H1 (cell line): ENCODE results near the gene LAMC3. TPM values are rescaled to one million over a fixed set of nuclear protein-coding genes. Genes with fewer than 3 reads are reported as not detected.

Experiments used
- CTCF ChIA-PET: fragments of 300-600 bp; sonication (Branson Sonifier 250); formaldehyde crosslinking; loops from one replicate; lab custom pipeline; 2021; ENCODE audit not compliant: partially characterized antibody; lab: Charles Lee
- POLR2A ChIA-PET: fragments of 300-600 bp; sonication (Branson Sonifier 250); formaldehyde crosslinking; loops from one replicate; lab custom pipeline; 2021; ENCODE audit warnings: inconsistent platforms; ENCODE audit not compliant: partially characterized antibody; lab: Charles Lee
- DNase-seq, 2 experiments: peaks; one replicate each; pipeline versions ENCODE4 v3.0.0 to v3.0.0-alpha.2; 2010 to 2022; ENCODE audit warnings: low spot score in 2 of 2, low read depth in 1 of 2, mixed read lengths in 1 of 2
- FAIRE-seq: peaks from 2 replicates; lab custom pipeline; 2011; peaks lifted over from hg19 to GRCh38; lab: Jason Lieb, UNC
- H2AFZ ChIP-seq: 2 replicates; pipeline ENCODE4 v1.8.1; 2012; ENCODE audit warnings: low read length, inconsistent platforms
- H2AK5ac ChIP-seq: 2 replicates; pipeline ENCODE4 v1.6.1; 2013; ENCODE audit warnings: low read depth, low read length
- H2BK120ac ChIP-seq: replicated peaks from 2 replicates; pipeline ENCODE3; 2013; ENCODE audit warnings: low read depth, low read length, inconsistent platforms
- H2BK12ac ChIP-seq: 2 replicates; pipeline ENCODE4 v1.6.1; 2013; ENCODE audit warnings: low read depth, low read length
- H2BK15ac ChIP-seq: 2 replicates; pipeline ENCODE4 v1.6.1; 2013; ENCODE audit warnings: low read length
- H2BK20ac ChIP-seq: 2 replicates; pipeline ENCODE4 v1.6.1; 2013; ENCODE audit warnings: low read length
- H2BK5ac ChIP-seq: 2 replicates; pipeline ENCODE4 v1.6.1; 2013; ENCODE audit warnings: low read depth, low read length
- H3K14ac ChIP-seq: 2 replicates; pipeline ENCODE4 v1.6.1; 2013; ENCODE audit warnings: inconsistent platforms; ENCODE audit not compliant: insufficient read length
- H3K18ac ChIP-seq: 2 replicates; pipeline ENCODE4 v1.6.1; 2013; ENCODE audit warnings: low read length; ENCODE audit errors: extremely low read depth
- H3K23ac ChIP-seq: 2 replicates; pipeline ENCODE4 v1.6.1; 2013; ENCODE audit warnings: inconsistent platforms; ENCODE audit not compliant: insufficient read length
- H3K23me2 ChIP-seq: 2 replicates; pipeline ENCODE4 v1.6.1; 2013; ENCODE audit warnings: low read depth, low read length
- H3K27ac ChIP-seq: 2 replicates; pipeline ENCODE4 v1.6.1; 2011; ENCODE audit warnings: low read depth, low read length, inconsistent platforms
- H3K27me3 ChIP-seq, 4 experiments: replicated peaks in 1 of 4; 1 replicate in 1 of 4; 2 replicates in 3 of 4; pipeline versions ENCODE4 v1.6.1 to v1.8.1; 2011 to 2013; ENCODE audit warnings: low read length in 3 of 4, mild to moderate bottlenecking in 3 of 4, inconsistent platforms in 2 of 4, mixed read lengths in 2 of 4, moderate library complexity in 1 of 4; ENCODE audit not compliant: control insufficient read depth in 3 of 4, insufficient read depth in 3 of 4; ENCODE audit errors: extremely low read depth in 1 of 4
- H3K36me3 ChIP-seq, 4 experiments: 2 replicates each; pipeline versions ENCODE4 v1.6.1 to v1.8.1; 2011 to 2013; ENCODE audit warnings: mild to moderate bottlenecking in 4 of 4, low read length in 3 of 4, moderate library complexity in 2 of 4, control low read depth in 1 of 4, inconsistent platforms in 1 of 4; ENCODE audit not compliant: insufficient read depth in 4 of 4, control insufficient read depth in 2 of 4
- H3K4ac ChIP-seq: replicated peaks from 2 replicates; pipeline ENCODE3; 2013; ENCODE audit warnings: low read length, low read depth, mixed read lengths, inconsistent platforms; ENCODE audit not compliant: insufficient read length
- H3K4me1 ChIP-seq, 4 experiments: replicated peaks in 1 of 4; 1 replicate in 1 of 4; 2 replicates in 3 of 4; pipeline versions ENCODE4 v1.6.1 to v1.8.1; 2011 to 2013; ENCODE audit warnings: low read length in 3 of 4, inconsistent platforms in 2 of 4, mixed read lengths in 1 of 4; ENCODE audit not compliant: insufficient read depth in 4 of 4, control insufficient read depth in 3 of 4
- H3K4me2 ChIP-seq, 2 experiments: 2 replicates each; pipeline versions ENCODE4 v1.6.1 to v1.8.1; 2011 to 2013; ENCODE audit warnings: low read depth in 2 of 2, low read length in 2 of 2, control low read depth in 1 of 2, inconsistent platforms in 1 of 2, mild to moderate bottlenecking in 1 of 2; ENCODE audit not compliant: insufficient read depth in 1 of 2
- H3K4me3 ChIP-seq, 4 experiments: fragments of 200-600, 300-600 bp in 1 of 4; sonication (generic), shearing (Covaris generic), sonication (Bioruptor Twin) in 1 of 4; 2 replicates each; pipeline versions ENCODE4 v1.5.1 to v1.8.1; 2011 to 2016; ENCODE audit warnings: low read length in 4 of 4, low read depth in 3 of 4, control low read depth in 2 of 4, inconsistent platforms in 2 of 4, mild to moderate bottlenecking in 2 of 4, mixed read lengths in 1 of 4, moderate library complexity in 1 of 4; ENCODE audit not compliant: insufficient read depth in 2 of 4; ENCODE audit errors: extremely low read depth in 1 of 4
- H3K56ac ChIP-seq: replicated peaks from 2 replicates; pipeline ENCODE3; 2013; ENCODE audit warnings: low read depth, mild to moderate bottlenecking, mixed read lengths, low read length, inconsistent platforms; ENCODE audit not compliant: insufficient read length
- H3K79me1 ChIP-seq: 2 replicates; pipeline ENCODE4 v1.6.1; 2013; ENCODE audit warnings: low read depth, low read length, control low read depth
- H3K79me2 ChIP-seq, 2 experiments: 2 replicates each; pipeline versions ENCODE4 v1.6.1 to v1.8.1; 2012 to 2013; ENCODE audit warnings: low read length in 2 of 2, mild to moderate bottlenecking in 2 of 2, inconsistent platforms in 1 of 2; ENCODE audit not compliant: insufficient read depth in 2 of 2, control insufficient read depth in 1 of 2
- H3K9ac ChIP-seq, 4 experiments: replicated peaks in 1 of 4; 1 replicate in 1 of 4; 2 replicates in 3 of 4; pipeline versions ENCODE4 v1.6.1 to v1.8.1; 2011 to 2013; ENCODE audit warnings: low read depth in 3 of 4, low read length in 3 of 4, control low read depth in 2 of 4, mild to moderate bottlenecking in 2 of 4, moderate library complexity in 2 of 4, inconsistent platforms in 1 of 4; ENCODE audit errors: extremely low read depth in 1 of 4
- H3K9me3 ChIP-seq, 2 experiments: 2 replicates each; pipeline versions ENCODE4 v1.6.1 to v1.8.1; 2012 to 2013; ENCODE audit warnings: mild to moderate bottlenecking in 2 of 2, moderate library complexity in 2 of 2, control low read depth in 1 of 2, inconsistent platforms in 1 of 2, low read depth in 1 of 2, low read length in 1 of 2, mixed read lengths in 1 of 2; ENCODE audit not compliant: insufficient read depth in 2 of 2
- H4K20me1 ChIP-seq, 2 experiments: replicated peaks in 1 of 2; 2 replicates each; pipeline versions ENCODE3 to v1.8.1; 2011 to 2013; ENCODE audit warnings: inconsistent platforms in 2 of 2, low read length in 2 of 2, mild to moderate bottlenecking in 1 of 2; ENCODE audit not compliant: insufficient read depth in 2 of 2, control insufficient read depth in 1 of 2
- H4K5ac ChIP-seq: 2 replicates; pipeline ENCODE4 v1.6.1; 2013; ENCODE audit warnings: low read length, low read depth, mixed read lengths, inconsistent platforms; ENCODE audit not compliant: insufficient read length
- H4K8ac ChIP-seq: 2 replicates; pipeline ENCODE4 v1.8.0; 2013; ENCODE audit warnings: mild to moderate bottlenecking, moderate library complexity, low read length, inconsistent platforms; ENCODE audit not compliant: insufficient read depth; ENCODE audit errors: extremely low read depth
- H4K91ac ChIP-seq: replicated peaks from 2 replicates; pipeline ENCODE3; 2013; ENCODE audit warnings: low read length, mixed read lengths, inconsistent platforms; ENCODE audit not compliant: insufficient read length
- ATF3 ChIP-seq: IDR thresholded peaks from 2 replicates; pipeline ENCODE4 v1.6.1; 2011; ENCODE audit warnings: low read depth, mild to moderate bottlenecking, low read length; ENCODE audit not compliant: insufficient read depth
- CBX5 ChIP-seq: fragments of 300-800, 300-1000 bp; sonication (generic); IDR thresholded peaks from 2 replicates; pipeline ENCODE4 v1.7.1; 2016; ENCODE audit warnings: antibody characterized with exemption, low read length, low read depth
- E2F6 ChIP-seq: IDR thresholded peaks from 2 replicates; pipeline ENCODE4 v1.6.1; 2012; ENCODE audit warnings: inconsistent platforms
- JUN ChIP-seq: IDR thresholded peaks from 2 replicates; pipeline ENCODE4 v1.6.1; 2011; ENCODE audit warnings: low read depth, mild to moderate bottlenecking, improper control_type of control experiment, low read length
- MAX ChIP-seq: IDR thresholded peaks from 2 replicates; pipeline ENCODE4 v1.6.1; 2012; ENCODE audit warnings: inconsistent platforms
- RFX5 ChIP-seq: IDR thresholded peaks from 2 replicates; pipeline ENCODE4 v1.6.1; 2011; ENCODE audit warnings: low read depth, low read length, improper control_type of control experiment, borderline replicate concordance
- SUZ12 ChIP-seq: fragments of 200-600 bp; sonication (generic); IDR thresholded peaks from 2 replicates; pipeline ENCODE4 v1.6.1; 2012; ENCODE audit warnings: mild to moderate bottlenecking, inconsistent platforms, low read length, moderate library complexity, mixed read lengths
- TAF1 ChIP-seq: IDR thresholded peaks from 2 replicates; pipeline ENCODE4 v1.6.1; 2011; ENCODE audit warnings: mild to moderate bottlenecking, low read depth, low read length
- TAF7 ChIP-seq: optimal IDR thresholded peaks from 2 replicates; pipeline ENCODE3; 2011; ENCODE audit warnings: low read depth, mild to moderate bottlenecking, inconsistent platforms, low read length, moderate library complexity, borderline replicate concordance
- TBP ChIP-seq: IDR thresholded peaks from 2 replicates; pipeline ENCODE4 v1.6.1; 2011; ENCODE audit warnings: low read depth, low read length, improper control_type of control experiment
- TCF12 ChIP-seq: IDR thresholded peaks from 2 replicates; pipeline ENCODE4 v1.6.1; 2011; ENCODE audit warnings: low read depth, mild to moderate bottlenecking, low read length
- WGBS, 2 experiments: shearing (Covaris generic) in 1 of 2; methylation state at CpG; one replicate each; pipeline versions ENCODE4 v1.1.6 to v1.1.7; 2013 to 2015; ENCODE audit warnings: low lambda C conversion rate in 2 of 2, mixed read lengths in 2 of 2, inconsistent platforms in 1 of 2, low coverage in 1 of 2, missing lambda C conversion rate in 1 of 2; ENCODE audit not compliant: insufficient replicate concordance in 2 of 2, insufficient coverage in 1 of 2, insufficient read length in 1 of 2; ENCODE audit errors: extremely low coverage in 1 of 2, missing lambda C conversion rate in 1 of 2; 5-methylcytosine and 5-hydroxymethylcytosine counted together
- polyA plus RNA-seq, 7 experiments: library from polyadenylated mRNA; depleted of rRNA in 3 of 7; stranded (reverse) in 5 of 7; unstranded in 2 of 7; fragments of >200 nt in 5 of 7; fragments of 200-250 nt in 2 of 7; gene quantifications; 1 replicate in 5 of 7; 2 replicates in 1 of 7; 4 replicates in 1 of 7; pipeline versions ENCODE4 v1.2.1 to v1.2.3, GENCODE V29; 2011 to 2013; ENCODE audit warnings: missing spikeins in 2 of 7, mixed read lengths in 2 of 7
- total RNA-seq: library from RNA; stranded (reverse); fragmentation: NEBNext Ultra II Directional; extraction: Animal tissue kit (Norgen Biotek cat#: 25700); gene quantifications from 2 replicates; pipeline ENCODE4 v1.2.1, GENCODE V29; 2021

LAMC3 gene
- total and polyA plus RNA-seq, 2 of the 8 experiments (the other 6 are each of a cell fraction or from before 2014, with no cell fraction given), result 9.3 to 12.3 TPM

GRCh38 chr9:131072107-131072870 is 63.3 kb downstream of the LAMC3 start:
- Histone ChIP-seq H3K4me2 (no peak overlapping the region), H4K8ac (no peak overlapping the region), H2BK12ac (no peak overlapping the region), H3K56ac (no peak overlapping the region), H3K14ac (no peak overlapping the region), H2BK20ac (no peak overlapping the region), H4K5ac (no peak overlapping the region), H3K23ac (no peak overlapping the region), H2AK5ac (no peak overlapping the region), H3K36me3 (no peaks in the 10 kb centered on the region), H3K79me1 (no peaks in the 10 kb centered on the region), H3K9me3 (no peaks in the 10 kb centered on the region), H2BK120ac (no peak overlapping the region), H2BK15ac (no peak overlapping the region), H3K23me2 (0 out of 2 replicates have a peak, but pooled peaks cover 2% of the 10 kb centered on the region), H3K18ac (no peak overlapping the region), H4K91ac (no peak overlapping the region), H3K9ac (no peak overlapping the region), H3K27ac (no peak overlapping the region), H3K4me3 (no peak overlapping the region), H3K4ac (no peak overlapping the region), H2AFZ (no peak overlapping the region), H3K27me3 (no peaks in the 10 kb centered on the region), H3K4me1 (no peaks in the 10 kb centered on the region), H2BK5ac (no peak overlapping the region), H4K20me1 (peaks cover 0 to 3% of the 10 kb centered on the region in 2 experiments), H3K79me2 (no peaks in the 10 kb centered on the region)
- WGBS, 2 experiments, result 86% methylated on average over 12 of the region's 16 CpGs; no CpG with 5 or more reads in 1 of the 2 experiments
- FAIRE-seq, result no peak
- CTCF ChIA-PET, result interaction anchor here (1.5 to 8.5 kb wide), 2 partner anchors 15 to 19 kb away, joined by 4 to 54 read pairs; no protein-coding TSS in a partner anchor
- no peak for TF ChIP-seq TAF7
- TF ChIP-seq RFX5, result no peak
- no peak for TF ChIP-seq E2F6
- no peak for TF ChIP-seq JUN
- no peak for TF ChIP-seq CBX5
- no peak for TF ChIP-seq TCF12
- TF ChIP-seq ATF3, result no peak
- no peak for TF ChIP-seq TBP
- TF ChIP-seq TAF1, result no peak
- TF ChIP-seq SUZ12, result no peak
- TF ChIP-seq MAX, result no peak
- DNase-seq, result no peak
- POLR2A ChIA-PET, result interaction anchor here (1.4 to 1.5 kb wide), 2 partner anchors 34 to 53 kb away, joined by 3 to 4 read pairs; partner anchors contain the start of gene NUP214
